ENCODE data around the gene POLE.

GRCh38 chr12:132700212-132700822 lies 13.2 kb upstream of the POLE start:
- TF ChIP-seq EZH2phosphoT487 (IDR thresholded peaks at IDR 0.05; ENCODE audit: borderline replicate concordance, low read depth, low read length) (no peak), CTCF (conservative IDR thresholded peaks at IDR 0.05; ENCODE audit: low read length) (no peak)
